ENCODE results near the gene CCDC186.

DNA sequence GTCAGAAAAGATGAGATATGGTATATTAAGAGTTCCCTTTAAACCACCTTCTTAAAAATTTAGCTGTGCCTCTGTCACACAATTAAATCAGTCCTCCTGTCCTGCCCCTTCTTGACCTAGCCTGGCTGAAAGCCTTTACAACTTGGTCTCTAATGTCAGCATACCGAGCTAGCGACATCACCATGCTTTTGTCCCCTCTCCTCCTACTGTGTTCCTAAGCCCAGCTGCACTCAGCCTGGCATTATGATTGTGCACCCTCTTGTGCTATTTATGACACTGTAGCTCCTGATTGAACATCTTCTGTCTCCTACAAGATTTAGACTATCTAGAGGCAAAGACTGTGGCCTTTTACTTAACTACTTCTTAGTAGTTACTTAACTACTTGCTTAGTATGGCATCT is 34.3 kb upstream of the CCDC186 start:
- TF ChIP-seq, protein P1, sequence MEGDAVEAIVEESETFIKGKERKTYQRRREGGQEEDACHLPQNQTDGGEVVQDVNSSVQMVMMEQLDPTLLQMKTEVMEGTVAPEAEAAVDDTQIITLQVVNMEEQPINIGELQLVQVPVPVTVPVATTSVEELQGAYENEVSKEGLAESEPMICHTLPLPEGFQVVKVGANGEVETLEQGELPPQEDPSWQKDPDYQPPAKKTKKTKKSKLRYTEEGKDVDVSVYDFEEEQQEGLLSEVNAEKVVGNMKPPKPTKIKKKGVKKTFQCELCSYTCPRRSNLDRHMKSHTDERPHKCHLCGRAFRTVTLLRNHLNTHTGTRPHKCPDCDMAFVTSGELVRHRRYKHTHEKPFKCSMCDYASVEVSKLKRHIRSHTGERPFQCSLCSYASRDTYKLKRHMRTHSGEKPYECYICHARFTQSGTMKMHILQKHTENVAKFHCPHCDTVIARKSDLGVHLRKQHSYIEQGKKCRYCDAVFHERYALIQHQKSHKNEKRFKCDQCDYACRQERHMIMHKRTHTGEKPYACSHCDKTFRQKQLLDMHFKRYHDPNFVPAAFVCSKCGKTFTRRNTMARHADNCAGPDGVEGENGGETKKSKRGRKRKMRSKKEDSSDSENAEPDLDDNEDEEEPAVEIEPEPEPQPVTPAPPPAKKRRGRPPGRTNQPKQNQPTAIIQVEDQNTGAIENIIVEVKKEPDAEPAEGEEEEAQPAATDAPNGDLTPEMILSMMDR (IDR thresholded peaks at IDR 0.05; ENCODE audit: low read length) = no peak
- TF ChIP-seq EZH2 (optimal IDR thresholded peaks at IDR 0.05; ENCODE audit: low read depth, low read length) (no peak), EZH2phosphoT487 (IDR thresholded peaks at IDR 0.05; ENCODE audit: low read length) (no peak)

Data from MM.1S (cell line).